GM20000 (cell line): ENCODE results near the gene SLC4A3.

ENCODE experiments used
- DNase-seq: peaks from one replicate; pipeline ENCODE4 v3.0.0; 2012; ENCODE audit warnings: low spot score
- TF ChIP-seq, protein P1 (sequence below): IDR thresholded peaks from 2 replicates; pipeline ENCODE4 v1.5.1; 2012; ENCODE audit warnings: mild to moderate bottlenecking, control low read depth; ENCODE audit errors: extremely low read depth, missing control alignments

The SLC4A3 gene

DNA sequence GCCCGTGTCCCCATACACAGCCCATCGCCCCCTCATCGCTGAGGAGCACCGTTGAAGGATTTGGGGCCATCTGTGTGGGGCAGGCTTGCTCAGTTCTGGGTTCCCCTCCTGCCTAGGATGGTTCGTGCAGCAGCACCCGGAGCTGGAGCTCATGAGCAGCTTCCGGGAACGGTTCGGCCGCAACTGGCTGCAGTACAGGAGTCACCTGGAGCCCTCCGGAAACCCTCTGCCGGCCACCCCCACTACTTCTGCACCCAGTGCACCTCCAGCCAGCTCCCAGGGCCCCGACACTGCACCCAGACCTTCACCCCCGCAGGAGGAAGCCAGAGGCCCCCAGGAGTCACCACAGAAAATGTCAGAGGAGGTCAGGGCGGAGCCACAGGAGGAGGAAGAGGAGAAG, 19.5 kb upstream of the SLC4A3 start:
- no peak for DNase-seq
- TF ChIP-seq, protein P1, sequence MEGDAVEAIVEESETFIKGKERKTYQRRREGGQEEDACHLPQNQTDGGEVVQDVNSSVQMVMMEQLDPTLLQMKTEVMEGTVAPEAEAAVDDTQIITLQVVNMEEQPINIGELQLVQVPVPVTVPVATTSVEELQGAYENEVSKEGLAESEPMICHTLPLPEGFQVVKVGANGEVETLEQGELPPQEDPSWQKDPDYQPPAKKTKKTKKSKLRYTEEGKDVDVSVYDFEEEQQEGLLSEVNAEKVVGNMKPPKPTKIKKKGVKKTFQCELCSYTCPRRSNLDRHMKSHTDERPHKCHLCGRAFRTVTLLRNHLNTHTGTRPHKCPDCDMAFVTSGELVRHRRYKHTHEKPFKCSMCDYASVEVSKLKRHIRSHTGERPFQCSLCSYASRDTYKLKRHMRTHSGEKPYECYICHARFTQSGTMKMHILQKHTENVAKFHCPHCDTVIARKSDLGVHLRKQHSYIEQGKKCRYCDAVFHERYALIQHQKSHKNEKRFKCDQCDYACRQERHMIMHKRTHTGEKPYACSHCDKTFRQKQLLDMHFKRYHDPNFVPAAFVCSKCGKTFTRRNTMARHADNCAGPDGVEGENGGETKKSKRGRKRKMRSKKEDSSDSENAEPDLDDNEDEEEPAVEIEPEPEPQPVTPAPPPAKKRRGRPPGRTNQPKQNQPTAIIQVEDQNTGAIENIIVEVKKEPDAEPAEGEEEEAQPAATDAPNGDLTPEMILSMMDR, result no peak

DNA sequence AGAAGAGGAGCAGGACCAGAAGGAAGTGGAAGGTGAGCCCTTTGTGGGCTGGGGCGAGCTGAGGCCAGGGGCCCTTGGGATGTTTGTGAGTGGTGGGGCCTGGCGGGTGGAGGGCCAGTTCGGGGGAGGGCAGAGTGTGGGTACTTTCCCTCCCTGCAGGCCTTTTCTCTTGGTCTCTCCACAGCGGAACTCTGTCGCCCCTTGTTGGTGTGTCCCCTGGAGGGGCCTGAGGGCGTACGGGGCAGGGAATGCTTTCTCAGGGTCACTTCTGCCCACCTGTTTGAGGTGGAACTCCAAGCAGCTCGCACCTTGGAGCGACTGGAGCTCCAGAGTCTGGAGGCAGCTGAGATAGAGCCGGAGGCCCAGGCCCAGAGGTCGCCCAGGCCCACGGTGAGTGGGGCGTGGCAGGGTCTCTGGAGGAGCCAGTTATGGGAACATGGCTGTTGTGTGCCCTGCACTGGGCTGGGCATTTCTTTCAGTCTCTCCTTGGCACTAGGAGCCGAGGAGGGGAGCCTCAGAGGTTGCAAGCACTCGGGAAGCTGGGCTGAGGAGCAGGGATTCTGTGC, 18.9 kb upstream of the SLC4A3 start:
- no peak for DNase-seq
- TF ChIP-seq, protein P1, result no peak

DNA sequence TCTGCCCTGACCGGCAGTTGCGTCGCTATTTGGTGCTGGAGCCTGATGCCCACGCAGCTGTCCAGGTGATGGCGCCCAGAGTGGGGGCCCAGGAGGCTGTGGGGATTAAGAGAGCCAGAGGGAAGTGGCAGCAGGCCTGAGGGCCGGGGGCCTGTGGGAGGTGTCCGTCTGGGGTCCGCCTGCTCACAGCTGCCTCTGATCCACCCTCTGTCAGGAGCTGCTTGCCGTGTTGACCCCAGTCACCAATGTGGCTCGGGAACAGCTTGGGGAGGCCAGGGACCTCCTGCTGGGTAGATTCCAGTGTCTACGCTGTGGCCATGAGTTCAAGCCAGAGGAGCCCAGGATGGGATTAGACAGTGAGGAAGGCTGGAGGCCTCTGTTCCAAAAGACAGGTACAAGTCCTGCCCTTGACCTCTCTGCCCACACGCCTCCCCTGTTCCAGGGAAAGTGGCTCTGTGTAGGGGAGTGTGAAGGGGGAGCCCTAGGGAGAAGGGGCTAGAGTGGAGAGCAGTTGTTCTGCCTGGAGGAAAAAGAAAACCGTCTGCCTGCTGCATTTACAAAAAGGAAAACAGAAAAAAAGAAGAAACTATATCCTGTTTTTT, 18.2 kb upstream of the SLC4A3 start:
- TF ChIP-seq, protein P1, result no peak
- DNase-seq, result no peak

DNA sequence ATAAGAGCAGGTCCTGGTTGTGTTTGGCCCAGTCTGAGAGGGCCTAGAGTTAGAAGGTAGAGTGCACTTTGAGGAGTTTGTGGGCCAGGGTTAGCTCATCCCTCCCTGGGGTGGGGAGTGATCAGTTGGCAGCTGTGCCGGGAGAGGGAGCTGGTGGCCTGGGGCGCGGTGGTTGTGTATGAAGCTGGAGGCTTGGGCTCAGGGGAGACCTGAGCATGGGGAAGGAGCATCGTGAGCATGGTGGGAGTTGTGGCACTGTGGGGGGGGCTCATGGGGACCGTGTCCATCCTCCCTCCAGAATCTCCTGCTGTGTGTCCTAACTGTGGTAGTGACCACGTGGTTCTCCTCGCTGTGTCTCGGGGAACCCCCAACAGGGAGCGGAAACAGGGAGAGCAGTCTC, 16.1 kb upstream of the SLC4A3 start:
- DNase-seq, result no peak
- TF ChIP-seq, protein P1, result no peak

GRCh38 chr2:219611866-219612576, 15.4 kb upstream of the SLC4A3 start:
- DNase-seq, result no peak
- TF ChIP-seq, protein P1, result no peak

GRCh38 chr2:219612577-219613286, 14.7 kb upstream of the SLC4A3 start:
- DNase-seq, result no peak
- TF ChIP-seq, protein P1, result no peak
